Right lobe of liver (tissue), 4 donors: ENCODE measurements around the gene TRAF3.
"Not testable (repeated sequence)": the region's sequence is repeated elsewhere in the genome, so short reads cannot be mapped to it uniquely, and the experiment has no call there.

Experiments used
- POLR2A ChIP-seq: fragments of 450-650 bp; IDR thresholded peaks from one replicate; pipeline ENCODE4 v1.6.1; 2017; ENCODE audit warnings: antibody characterized with exemption, mild to moderate bottlenecking
- TF ChIP-seq, protein P1 (sequence below), 4 donors: fragments of 200-600 bp in 3 of 4; fragments of 450-650 bp in 1 of 4; IDR thresholded peaks; one replicate each; pipeline versions ENCODE4 v1.5.1 to v1.8.0; 2016 to 2022; ENCODE audit warnings: antibody characterized with exemption in 4 of 4, mild to moderate bottlenecking in 2 of 4
- donor health status: DM: no; HTN: no; CAD: no.
- donor health status: DM: no; HTN: no; CAD: no.
- donor health status: DM: no; HTN: yes; CAD: no.

- not testable (repeated sequence) for TF ChIP-seq POLR2A
- TF ChIP-seq, protein P1, sequence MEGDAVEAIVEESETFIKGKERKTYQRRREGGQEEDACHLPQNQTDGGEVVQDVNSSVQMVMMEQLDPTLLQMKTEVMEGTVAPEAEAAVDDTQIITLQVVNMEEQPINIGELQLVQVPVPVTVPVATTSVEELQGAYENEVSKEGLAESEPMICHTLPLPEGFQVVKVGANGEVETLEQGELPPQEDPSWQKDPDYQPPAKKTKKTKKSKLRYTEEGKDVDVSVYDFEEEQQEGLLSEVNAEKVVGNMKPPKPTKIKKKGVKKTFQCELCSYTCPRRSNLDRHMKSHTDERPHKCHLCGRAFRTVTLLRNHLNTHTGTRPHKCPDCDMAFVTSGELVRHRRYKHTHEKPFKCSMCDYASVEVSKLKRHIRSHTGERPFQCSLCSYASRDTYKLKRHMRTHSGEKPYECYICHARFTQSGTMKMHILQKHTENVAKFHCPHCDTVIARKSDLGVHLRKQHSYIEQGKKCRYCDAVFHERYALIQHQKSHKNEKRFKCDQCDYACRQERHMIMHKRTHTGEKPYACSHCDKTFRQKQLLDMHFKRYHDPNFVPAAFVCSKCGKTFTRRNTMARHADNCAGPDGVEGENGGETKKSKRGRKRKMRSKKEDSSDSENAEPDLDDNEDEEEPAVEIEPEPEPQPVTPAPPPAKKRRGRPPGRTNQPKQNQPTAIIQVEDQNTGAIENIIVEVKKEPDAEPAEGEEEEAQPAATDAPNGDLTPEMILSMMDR (IDR thresholded peaks at IDR 0.05), result not testable (repeated sequence)
These were observed 59.9 kb downstream of the TRAF3 start for GRCh38 chr14:102837120-102837519.
